Panc1 (cell line): Measurements from ENCODE around the gene UNC13C. TPM values are rescaled to one million over a fixed set of nuclear protein-coding genes. Genes with fewer than 3 reads are reported as not detected.
"Not testable (repeated sequence)": the region's sequence is repeated elsewhere in the genome, so short reads cannot be mapped to it uniquely, and the experiment has no call there.

Experiments used
- ATAC-seq: fragments of 200-7000 bp; cut with Tn5 transposase; 2 replicates; pipeline ENCODE4 v1.9.1; 2020; ENCODE audit warnings: mild to moderate bottlenecking, moderate library complexity
- BruUV-seq: library from RNA; stranded (reverse); fragments of 400-500 nt; replicated peaks from 2 replicates; lab custom pipeline; 2021; lab: Mats Ljungman, UMichigan
- CTCF ChIA-PET: fragments of 300-600 bp; sonication (Branson Sonifier 250); formaldehyde crosslinking; loops from one replicate; lab custom pipeline; 2022; ENCODE audit warnings: antibody characterized with exemption; lab: Charles Lee
- POLR2A ChIA-PET: fragments of 300-600 bp; sonication (Branson Sonifier 250); formaldehyde crosslinking; loops from one replicate; lab custom pipeline; 2022; ENCODE audit warnings: antibody characterized with exemption; lab: Charles Lee
- DNase-seq: peaks from one replicate; pipeline ENCODE4 v3.0.0-alpha.2; 2010; ENCODE audit warnings: low read depth, low spot score
- H3K27ac ChIP-seq: 2 replicates; pipeline ENCODE4 v1.5.1; 2011; ENCODE audit warnings: mild to moderate bottlenecking, low read length, inconsistent platforms
- H3K27me3 ChIP-seq: fragments of 200-500 bp; sonication (Bioruptor generic); 2 replicates; pipeline ENCODE4 v1.6.0; 2014; ENCODE audit warnings: low read length, inconsistent platforms; ENCODE audit not compliant: control insufficient read depth, insufficient read depth
- H3K36me3 ChIP-seq: fragments of 200-500 bp; sonication (Bioruptor generic); 2 replicates; pipeline ENCODE4 v1.5.1; 2014; ENCODE audit warnings: inconsistent platforms, mild to moderate bottlenecking, low read length, moderate library complexity; ENCODE audit not compliant: control insufficient read depth, insufficient read depth
- H3K4me1 ChIP-seq: 2 replicates; pipeline ENCODE4 v1.5.1; 2011; ENCODE audit warnings: inconsistent platforms, mild to moderate bottlenecking, low read length, moderate library complexity; ENCODE audit not compliant: control insufficient read depth, insufficient read depth
- H3K4me3 ChIP-seq, 2 experiments: 2 replicates each; pipeline ENCODE4 v1.5.1; 2011 to 2012; ENCODE audit warnings: low read depth in 2 of 2, low read length in 2 of 2, mild to moderate bottlenecking in 2 of 2, inconsistent platforms in 1 of 2, moderate library complexity in 1 of 2
- H3K9me3 ChIP-seq: fragments of 200-500 bp; sonication (Bioruptor generic); 2 replicates; pipeline ENCODE4 v1.5.1; 2014; ENCODE audit warnings: low read depth, mild to moderate bottlenecking, inconsistent platforms, low read length, moderate library complexity; ENCODE audit not compliant: control insufficient read depth, insufficient read depth
- POLR2AphosphoS5 ChIP-seq: IDR thresholded peaks from 2 replicates; pipeline ENCODE4 v1.6.1; 2012; ENCODE audit warnings: mild to moderate bottlenecking, low read depth, low read length, moderate library complexity
- SIN3A ChIP-seq: IDR thresholded peaks from 2 replicates; pipeline ENCODE4 v1.6.1; 2012; ENCODE audit warnings: low read depth, mild to moderate bottlenecking, low read length, moderate library complexity, borderline replicate concordance; ENCODE audit not compliant: insufficient read depth
- TCF7L2 ChIP-seq: IDR thresholded peaks from 2 replicates; pipeline ENCODE4 v1.6.1; 2011; ENCODE audit warnings: mild to moderate bottlenecking, low read depth, low read length, inconsistent platforms
- in situ Hi-C: cut with HindIII; loops from 2 replicates; pipeline ENCODE4 v1.10.0; 2016; ENCODE audit warnings: low sequenced_read_pairs, low pct_unique_long_range_greater_than_20kb
- intact Hi-C: fragments of 100-400 bp; cut with micrococcal nuclease; formaldehyde crosslinking; loops from one replicate; pipeline ENCODE4 v1.10.0; 2022; ENCODE audit not compliant: unreplicated experiment
- total RNA-seq: library from RNA; stranded (reverse); gene quantifications from one replicate; pipeline ENCODE4 v1.2.1, GENCODE V29; 2021; ENCODE audit not compliant: unreplicated experiment
- TF ChIP-seq, protein P1 (sequence below): fragments of 450-650 bp; IDR thresholded peaks from 2 replicates; pipeline ENCODE4 v1.5.1; 2017; ENCODE audit warnings: mild to moderate bottlenecking
- TF ChIP-seq, protein P2 (sequence below), 2 experiments: IDR thresholded peaks; 2 replicates each; pipeline ENCODE4 v1.6.1; 2011 to 2012; ENCODE audit warnings: low read depth in 2 of 2, control low read depth in 1 of 2, low read length in 1 of 2, mild to moderate bottlenecking in 1 of 2, moderate library complexity in 1 of 2; ENCODE audit not compliant: insufficient read depth in 1 of 2

The UNC13C gene
- total RNA-seq, 1 experiment from 2014 or later: not detected

DNA sequence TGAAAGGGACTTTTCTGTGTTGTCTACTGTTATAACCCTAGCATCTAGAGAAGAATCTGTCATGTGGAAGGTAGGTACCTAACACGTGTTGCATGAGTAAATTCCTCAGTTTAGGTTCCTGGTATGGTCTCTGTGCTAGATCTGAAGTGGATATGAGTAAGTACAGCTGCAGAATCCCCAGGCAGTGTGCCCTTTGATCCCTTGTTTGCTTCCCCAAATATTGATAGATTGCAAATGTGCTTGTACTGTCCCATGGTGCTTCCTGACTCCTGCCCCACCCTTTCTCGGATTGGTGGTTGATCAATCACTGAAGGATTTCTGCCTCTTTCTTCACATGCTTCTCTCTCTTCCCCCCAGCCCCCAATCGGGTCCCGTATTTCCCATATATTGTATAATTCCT is 450.4 kb downstream of the UNC13C start:
- TF ChIP-seq SIN3A: no peak
- TF ChIP-seq, protein P1, sequence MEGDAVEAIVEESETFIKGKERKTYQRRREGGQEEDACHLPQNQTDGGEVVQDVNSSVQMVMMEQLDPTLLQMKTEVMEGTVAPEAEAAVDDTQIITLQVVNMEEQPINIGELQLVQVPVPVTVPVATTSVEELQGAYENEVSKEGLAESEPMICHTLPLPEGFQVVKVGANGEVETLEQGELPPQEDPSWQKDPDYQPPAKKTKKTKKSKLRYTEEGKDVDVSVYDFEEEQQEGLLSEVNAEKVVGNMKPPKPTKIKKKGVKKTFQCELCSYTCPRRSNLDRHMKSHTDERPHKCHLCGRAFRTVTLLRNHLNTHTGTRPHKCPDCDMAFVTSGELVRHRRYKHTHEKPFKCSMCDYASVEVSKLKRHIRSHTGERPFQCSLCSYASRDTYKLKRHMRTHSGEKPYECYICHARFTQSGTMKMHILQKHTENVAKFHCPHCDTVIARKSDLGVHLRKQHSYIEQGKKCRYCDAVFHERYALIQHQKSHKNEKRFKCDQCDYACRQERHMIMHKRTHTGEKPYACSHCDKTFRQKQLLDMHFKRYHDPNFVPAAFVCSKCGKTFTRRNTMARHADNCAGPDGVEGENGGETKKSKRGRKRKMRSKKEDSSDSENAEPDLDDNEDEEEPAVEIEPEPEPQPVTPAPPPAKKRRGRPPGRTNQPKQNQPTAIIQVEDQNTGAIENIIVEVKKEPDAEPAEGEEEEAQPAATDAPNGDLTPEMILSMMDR: no peak
- no peak for TF ChIP-seq TCF7L2
- TF ChIP-seq, protein P2, sequence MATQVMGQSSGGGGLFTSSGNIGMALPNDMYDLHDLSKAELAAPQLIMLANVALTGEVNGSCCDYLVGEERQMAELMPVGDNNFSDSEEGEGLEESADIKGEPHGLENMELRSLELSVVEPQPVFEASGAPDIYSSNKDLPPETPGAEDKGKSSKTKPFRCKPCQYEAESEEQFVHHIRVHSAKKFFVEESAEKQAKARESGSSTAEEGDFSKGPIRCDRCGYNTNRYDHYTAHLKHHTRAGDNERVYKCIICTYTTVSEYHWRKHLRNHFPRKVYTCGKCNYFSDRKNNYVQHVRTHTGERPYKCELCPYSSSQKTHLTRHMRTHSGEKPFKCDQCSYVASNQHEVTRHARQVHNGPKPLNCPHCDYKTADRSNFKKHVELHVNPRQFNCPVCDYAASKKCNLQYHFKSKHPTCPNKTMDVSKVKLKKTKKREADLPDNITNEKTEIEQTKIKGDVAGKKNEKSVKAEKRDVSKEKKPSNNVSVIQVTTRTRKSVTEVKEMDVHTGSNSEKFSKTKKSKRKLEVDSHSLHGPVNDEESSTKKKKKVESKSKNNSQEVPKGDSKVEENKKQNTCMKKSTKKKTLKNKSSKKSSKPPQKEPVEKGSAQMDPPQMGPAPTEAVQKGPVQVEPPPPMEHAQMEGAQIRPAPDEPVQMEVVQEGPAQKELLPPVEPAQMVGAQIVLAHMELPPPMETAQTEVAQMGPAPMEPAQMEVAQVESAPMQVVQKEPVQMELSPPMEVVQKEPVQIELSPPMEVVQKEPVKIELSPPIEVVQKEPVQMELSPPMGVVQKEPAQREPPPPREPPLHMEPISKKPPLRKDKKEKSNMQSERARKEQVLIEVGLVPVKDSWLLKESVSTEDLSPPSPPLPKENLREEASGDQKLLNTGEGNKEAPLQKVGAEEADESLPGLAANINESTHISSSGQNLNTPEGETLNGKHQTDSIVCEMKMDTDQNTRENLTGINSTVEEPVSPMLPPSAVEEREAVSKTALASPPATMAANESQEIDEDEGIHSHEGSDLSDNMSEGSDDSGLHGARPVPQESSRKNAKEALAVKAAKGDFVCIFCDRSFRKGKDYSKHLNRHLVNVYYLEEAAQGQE (IDR thresholded peaks at IDR 0.05; ENCODE audit: insufficient read depth in 1 of 2, low read depth in 2 of 2, low read length in 1 of 2): no peak
- no peak for TF ChIP-seq POLR2AphosphoS5
- Histone ChIP-seq H3K27me3 (no peaks in the 10 kb centered on the region), H3K27ac (no peak overlapping the region), H3K9me3 (no peaks in the 10 kb centered on the region; the same call in 1 of the 2 replicates), H3K4me1 (no peaks in the 10 kb centered on the region), H3K4me3 (no peak overlapping the region), H3K36me3 (no peaks in the 10 kb centered on the region)
- POLR2A ChIA-PET: no interaction called here
- in situ Hi-C loops: no loop called here
- intact Hi-C loops: no loop called here
- CTCF ChIA-PET: no interaction called here
- no peak for ATAC-seq
- BruUV-seq: no TSS peak
- no peak for DNase-seq

DNA sequence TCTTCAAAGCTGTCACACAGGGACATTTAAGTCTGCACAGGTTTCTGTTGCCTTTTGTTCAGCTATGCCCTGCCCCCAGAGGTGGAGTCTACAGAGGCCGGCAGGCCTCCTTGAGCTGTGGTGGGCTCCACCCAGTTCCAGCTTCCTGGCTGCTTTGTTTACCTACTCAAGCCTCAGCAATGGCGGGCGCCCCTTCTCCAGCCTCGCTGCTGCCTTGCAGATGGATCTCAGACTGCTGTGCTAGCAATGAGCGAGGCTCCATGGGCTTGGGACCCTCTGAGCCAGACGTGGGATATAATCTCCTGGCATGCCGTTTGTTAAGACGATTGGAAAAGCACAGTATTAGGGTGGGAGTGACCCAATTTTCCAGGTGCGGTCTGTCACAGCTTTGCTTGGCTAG is 472.0 kb downstream of the UNC13C start:
- H3K27ac ChIP-seq, H3K9me3 ChIP-seq, H3K4me1 ChIP-seq, intact Hi-C loops, H3K27me3 ChIP-seq, H3K36me3 ChIP-seq, ATAC-seq, in situ Hi-C loops, CTCF ChIA-PET, DNase-seq, BruUV-seq, H3K4me3 ChIP-seq: not testable (repeated sequence)
- POLR2A ChIA-PET: interaction anchor here (0.6 kb wide), 1 partner anchor 100 kb away, joined by 3 read pairs; no protein-coding TSS in a partner anchor

DNA sequence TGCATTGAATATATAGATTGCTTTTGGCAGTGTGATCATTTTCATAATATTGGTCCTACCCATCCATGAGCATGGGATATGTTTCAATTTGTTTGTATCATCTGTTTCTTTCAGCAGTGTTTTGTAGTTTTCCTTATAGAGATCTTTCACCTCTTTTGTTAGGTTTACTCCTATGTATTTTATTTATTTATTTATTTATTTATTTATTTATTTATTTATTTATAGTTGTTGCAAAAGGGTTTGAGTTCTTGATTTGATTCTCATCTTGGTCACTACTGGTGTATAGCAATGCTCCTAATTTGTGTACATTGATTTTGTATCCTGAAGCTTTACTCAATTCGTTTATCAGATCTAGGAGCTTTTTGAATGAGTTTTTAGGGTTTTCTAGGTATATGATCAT is 478.2 kb downstream of the UNC13C start:
- CTCF ChIA-PET: no interaction called here
- TF ChIP-seq, protein P2 (IDR thresholded peaks at IDR 0.05; ENCODE audit: insufficient read depth in 1 of 2, low read depth in 2 of 2, low read length in 1 of 2): no peak
- intact Hi-C loops: no loop called here
- ATAC-seq (no peak), DNase-seq (no peak)
- in situ Hi-C loops: no loop called here
- no peak overlapping the region for H3K4me3 ChIP-seq
- POLR2A ChIA-PET: no interaction called here
- no TSS peak for BruUV-seq
- H3K36me3 ChIP-seq: no peaks in the 10 kb centered on the region
- H3K27ac ChIP-seq: no peak overlapping the region
- H3K9me3 ChIP-seq: peaks cover 4% of the 10 kb centered on the region; the same call in 1 of the 2 replicates
- H3K4me1 ChIP-seq: no peaks in the 10 kb centered on the region
- no peaks in the 10 kb centered on the region for H3K27me3 ChIP-seq
